Measurements from ENCODE around the gene AK9. TPM values are rescaled to one million over a fixed set of nuclear protein-coding genes. Genes with fewer than 3 reads are reported as not detected.

Gene AK9
- total and polyA plus RNA-seq, 9 of the 15 experiments (the other 6 are each of a cell fraction or from before 2014, with no cell fraction given), result 0.59 to 1.9 (median 1.2) TPM

GRCh38 chr6:109705258-109705657 is 14.3 kb upstream of the AK9 start (continued):
- TF ChIP-seq ZNF133 (CRISPR knock-in tag; IDR thresholded peaks at IDR 0.05) (no peak), ZFPM2 (CRISPR knock-in tag; IDR thresholded peaks at IDR 0.05) (no peak), SNRNP70 (optimal IDR thresholded peaks at IDR 0.05; ENCODE audit: low read depth, low read length) (no peak), JUND (IDR thresholded peaks at IDR 0.05; ENCODE audit: borderline replicate concordance, low read depth, low read length) (no peak), JUND (tag; IDR thresholded peaks at IDR 0.05; ENCODE audit: borderline replicate concordance, low read depth, low read length) (no peak; the same call in 2 of the 3 replicates), E2F8 (IDR thresholded peaks at IDR 0.05; ENCODE audit: low read depth, partially characterized antibody) (no peak), PTBP1 (IDR thresholded peaks at IDR 0.05; ENCODE audit: low read depth, low read length) (no peak), GATAD2B (IDR thresholded peaks at IDR 0.05; ENCODE audit: borderline replicate concordance) (no peak), NRF1 (conservative IDR thresholded peaks at IDR 0.05 in 1 of 2, IDR thresholded peaks at IDR 0.05 in 1 of 2) (no peak), ZNF449 (CRISPR knock-in tag; IDR thresholded peaks at IDR 0.05) (no peak), FOXK2 (conservative IDR thresholded peaks at IDR 0.05 in 1 of 2, IDR thresholded peaks at IDR 0.05 in 1 of 2; ENCODE audit: low read depth in 2 of 2) (no peak), PHF8 (IDR thresholded peaks at IDR 0.05; ENCODE audit: borderline replicate concordance, low read length) (no peak), MEIS2 (IDR thresholded peaks at IDR 0.05; ENCODE audit: partially characterized antibody) (no peak), XRCC5 (IDR thresholded peaks at IDR 0.05; ENCODE audit: low read depth, low read length) (peak; percentile 82; the same call in 1 of the 2 replicates), CTCFL (IDR thresholded peaks at IDR 0.05; ENCODE audit: borderline replicate concordance, insufficient read depth, low read depth, low read length, poor library complexity, severe bottlenecking) (peak; percentile 66), FOXP1 (CRISPR knock-in tag; IDR thresholded peaks at IDR 0.05) (no peak), TGIF2 (CRISPR knock-in tag; IDR thresholded peaks at IDR 0.05) (no peak), MITF (IDR thresholded peaks at IDR 0.05) (no peak), THRA (IDR thresholded peaks at IDR 0.05) (no peak)

All from K562 (cell line).